ENCODE measurements around the gene TBC1D30. TPM values are rescaled to one million over a fixed set of nuclear protein-coding genes. Genes with fewer than 3 reads are reported as not detected.
"Not testable (repeated sequence)": the region's sequence is repeated elsewhere in the genome, so short reads cannot be mapped to it uniquely, and the experiment has no call there.

Gene TBC1D30
- total RNA-seq, 4 donors from 2014 or later, result 0.35 to 6.7 (median 2.5) TPM

DNA sequence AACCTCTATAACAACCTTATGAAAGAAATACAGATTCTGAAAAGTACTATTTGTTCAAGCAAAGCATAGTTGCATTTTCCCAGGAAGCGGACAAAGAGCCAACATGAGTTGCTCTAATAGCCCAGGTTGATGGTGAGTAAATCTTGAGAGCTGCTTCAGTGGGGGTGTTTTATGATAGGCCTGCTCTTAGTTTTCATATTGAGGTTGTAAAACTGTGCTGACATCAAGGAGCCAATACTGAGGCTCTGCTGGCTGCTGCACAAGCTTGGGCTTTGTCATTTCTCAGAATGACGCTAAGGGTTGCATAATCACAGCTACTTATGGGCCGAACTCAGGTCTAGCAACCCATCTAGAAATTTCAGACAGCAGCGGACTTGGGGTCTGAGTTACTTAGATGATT is 11.5 kb downstream of the TBC1D30 start:
- WGBS, 2 donors (ENCODE audit: low coverage in 1 of 2), result 93 to 100% methylated on average over 1 to 3 of the region's 4 CpGs
- Histone ChIP-seq H3K4me1 (no peaks in the 10 kb centered on the region), H3K27ac (no peak overlapping the region), H3K4me3 (no peak overlapping the region), H3K27me3 (no peaks in the 10 kb centered on the region), H3K36me3 (no peaks in the 10 kb centered on the region), H3K9me3 (peaks cover 0 to 10% (median 0%) of the 10 kb centered on the region in 3 donors)
- ATAC-seq, result no peak
- no peak for TF ChIP-seq POLR2A (IDR thresholded peaks at IDR 0.05)
- TF ChIP-seq, protein P1, sequence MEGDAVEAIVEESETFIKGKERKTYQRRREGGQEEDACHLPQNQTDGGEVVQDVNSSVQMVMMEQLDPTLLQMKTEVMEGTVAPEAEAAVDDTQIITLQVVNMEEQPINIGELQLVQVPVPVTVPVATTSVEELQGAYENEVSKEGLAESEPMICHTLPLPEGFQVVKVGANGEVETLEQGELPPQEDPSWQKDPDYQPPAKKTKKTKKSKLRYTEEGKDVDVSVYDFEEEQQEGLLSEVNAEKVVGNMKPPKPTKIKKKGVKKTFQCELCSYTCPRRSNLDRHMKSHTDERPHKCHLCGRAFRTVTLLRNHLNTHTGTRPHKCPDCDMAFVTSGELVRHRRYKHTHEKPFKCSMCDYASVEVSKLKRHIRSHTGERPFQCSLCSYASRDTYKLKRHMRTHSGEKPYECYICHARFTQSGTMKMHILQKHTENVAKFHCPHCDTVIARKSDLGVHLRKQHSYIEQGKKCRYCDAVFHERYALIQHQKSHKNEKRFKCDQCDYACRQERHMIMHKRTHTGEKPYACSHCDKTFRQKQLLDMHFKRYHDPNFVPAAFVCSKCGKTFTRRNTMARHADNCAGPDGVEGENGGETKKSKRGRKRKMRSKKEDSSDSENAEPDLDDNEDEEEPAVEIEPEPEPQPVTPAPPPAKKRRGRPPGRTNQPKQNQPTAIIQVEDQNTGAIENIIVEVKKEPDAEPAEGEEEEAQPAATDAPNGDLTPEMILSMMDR (IDR thresholded peaks at IDR 0.05), result no peak
- TF ChIP-seq POLR2AphosphoS5 (IDR thresholded peaks at IDR 0.05), result no peak
- TF ChIP-seq EP300 (IDR thresholded peaks at IDR 0.05), result no peak

DNA sequence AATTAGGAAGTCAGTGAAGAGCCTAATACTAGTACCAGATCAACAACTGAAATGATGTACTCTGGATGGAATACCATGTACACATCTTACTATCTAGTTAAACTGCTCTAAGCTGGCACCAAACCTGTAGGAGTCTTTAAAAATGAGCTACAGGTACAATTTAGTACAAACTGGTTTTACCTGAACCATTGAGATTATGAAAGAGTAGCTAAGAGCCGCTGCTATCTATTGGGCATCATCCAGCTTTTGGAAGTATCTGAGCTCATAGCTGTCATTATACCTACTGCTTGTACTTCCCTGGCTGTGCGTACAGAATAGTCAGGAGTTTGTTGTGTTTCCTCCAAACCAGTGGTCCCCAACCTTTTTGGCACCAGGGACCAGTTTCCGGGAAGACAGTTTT is 12.4 kb downstream of the TBC1D30 start:
- H3K4me1 ChIP-seq, result no peaks in the 10 kb centered on the region
- no peaks in the 10 kb centered on the region for H3K36me3 ChIP-seq
- no peak overlapping the region for H3K27ac ChIP-seq
- 88 to 90% methylated on average over 3 of the region's 3 CpGs for WGBS, 2 donors (ENCODE audit: low coverage in 1 of 2)
- H3K27me3 ChIP-seq, result no peaks in the 10 kb centered on the region
- H3K9me3 ChIP-seq, result peaks cover 0 to 10% (median 0%) of the 10 kb centered on the region in 3 donors
- ATAC-seq, result no peak
- TF ChIP-seq, protein P1 (IDR thresholded peaks at IDR 0.05), result no peak
- TF ChIP-seq POLR2A (IDR thresholded peaks at IDR 0.05) (no peak), POLR2AphosphoS5 (IDR thresholded peaks at IDR 0.05) (no peak), EP300 (IDR thresholded peaks at IDR 0.05) (no peak)
- H3K4me3 ChIP-seq, result no peak overlapping the region

DNA sequence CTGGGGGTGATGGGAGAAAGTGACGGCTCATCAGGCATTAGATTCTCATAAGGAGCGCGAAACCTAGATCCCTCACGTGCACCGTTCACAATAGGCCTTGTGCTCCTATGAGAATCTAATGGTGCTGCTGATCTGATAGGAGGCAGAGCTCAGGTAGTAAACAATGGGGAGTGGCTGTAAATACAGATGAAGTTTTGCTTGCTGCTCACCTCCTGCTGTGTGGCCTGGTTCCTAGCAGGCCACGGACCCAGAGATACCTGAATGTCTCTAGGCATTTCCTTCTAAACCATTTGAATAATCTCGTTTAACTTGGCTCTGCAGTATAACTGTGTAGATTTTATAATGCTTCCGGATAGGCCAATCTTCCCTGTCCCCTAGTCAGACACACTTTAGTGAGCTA is 13.0 kb downstream of the TBC1D30 start:
- no peak for ATAC-seq
- Histone ChIP-seq H3K36me3 (no peaks in the 10 kb centered on the region), H3K4me3 (no peak overlapping the region), H3K27me3 (no peaks in the 10 kb centered on the region), H3K9me3 (peaks cover 0 to 5% (median 0%) of the 10 kb centered on the region in 3 donors), H3K4me1 (no peaks in the 10 kb centered on the region), H3K27ac (no peak overlapping the region)
- 90 to 94% methylated on average over 5 to 8 of the region's 8 CpGs for WGBS, 2 donors (ENCODE audit: low coverage in 1 of 2)
- TF ChIP-seq POLR2A (IDR thresholded peaks at IDR 0.05), result no peak

DNA sequence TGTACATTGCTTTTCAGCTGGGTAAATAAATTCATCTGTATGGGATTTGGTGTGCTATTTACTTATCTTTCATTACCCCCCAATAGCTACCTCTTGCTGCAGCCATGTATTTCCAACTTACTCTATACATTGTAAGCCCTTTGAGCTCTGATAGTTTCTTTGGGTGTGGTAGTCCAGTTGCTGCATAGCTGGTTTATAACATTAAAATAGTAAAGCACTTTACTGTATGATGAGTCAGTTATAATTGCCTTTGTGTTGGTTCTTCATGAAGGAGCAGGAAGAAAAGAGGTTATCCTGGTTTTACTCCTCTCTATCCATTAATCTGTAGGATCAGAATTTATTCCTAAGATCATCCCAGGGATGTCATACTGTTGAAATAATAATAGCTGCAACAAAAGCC is 15.7 kb downstream of the TBC1D30 start:
- no peak overlapping the region for H3K27ac ChIP-seq
- TF ChIP-seq, protein P1 (IDR thresholded peaks at IDR 0.05), result no peak
- TF ChIP-seq POLR2A (IDR thresholded peaks at IDR 0.05), result no peak
- TF ChIP-seq POLR2AphosphoS5 (IDR thresholded peaks at IDR 0.05), result no peak
- no peak for TF ChIP-seq EP300 (IDR thresholded peaks at IDR 0.05)
- H3K4me1 ChIP-seq, result no peaks in the 10 kb centered on the region
- H3K27me3 ChIP-seq, result no peaks in the 10 kb centered on the region
- H3K36me3 ChIP-seq, result peaks cover 0 to 4% of the 10 kb centered on the region in 2 donors
- no peaks in the 10 kb centered on the region for H3K9me3 ChIP-seq
- no peak for ATAC-seq
- no peak overlapping the region for H3K4me3 ChIP-seq

DNA sequence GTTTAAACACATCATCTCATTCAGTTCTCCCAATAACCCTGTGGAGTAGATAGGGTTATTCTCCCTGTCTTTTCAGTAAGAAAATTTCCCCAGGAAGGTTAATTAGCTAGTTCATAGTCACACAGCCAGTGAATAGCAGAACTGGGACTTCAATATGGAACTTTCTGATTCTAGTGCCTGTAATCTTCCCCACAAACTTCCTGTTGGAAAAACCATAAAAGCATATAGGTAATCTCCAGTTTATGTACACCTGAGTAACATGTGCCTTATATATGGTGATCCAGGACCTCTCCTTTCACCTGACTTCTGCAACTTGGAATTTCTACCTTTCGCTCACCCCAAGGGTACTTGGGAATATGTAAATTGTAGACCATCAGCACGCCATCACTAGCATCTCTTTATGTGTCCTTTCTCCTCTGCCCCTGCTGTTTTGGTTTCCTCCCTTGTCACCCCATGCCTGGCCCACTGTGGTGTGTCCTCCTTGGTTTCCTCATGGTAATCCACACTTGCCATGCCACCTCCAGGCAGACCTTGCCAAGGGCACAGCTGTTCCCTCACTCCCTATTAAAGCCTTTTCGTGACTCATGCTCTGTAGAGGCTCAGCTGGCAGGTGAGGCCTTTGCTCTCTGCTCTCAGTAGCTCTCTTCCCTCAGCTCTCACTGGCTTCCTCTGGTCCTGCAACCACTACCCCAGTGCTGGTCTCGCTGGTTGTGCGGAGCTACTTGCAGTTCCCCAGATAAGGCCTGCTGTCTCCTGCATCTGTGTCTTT is 16.7 kb downstream of the TBC1D30 start:
- 86 to 100% methylated on average over 3 to 4 of the region's 5 CpGs for WGBS, 2 donors (ENCODE audit: low coverage in 1 of 2)
- Histone ChIP-seq H3K4me1 (no peaks in the 10 kb centered on the region), H3K36me3 (peaks cover 0 to 4% of the 10 kb centered on the region in 2 donors), H3K4me3 (no peak overlapping the region), H3K9me3 (no peaks in the 10 kb centered on the region), H3K27me3 (no peaks in the 10 kb centered on the region), H3K27ac (no peak overlapping the region)
- TF ChIP-seq EP300 (IDR thresholded peaks at IDR 0.05) (no peak), POLR2A (IDR thresholded peaks at IDR 0.05) (no peak), POLR2AphosphoS5 (IDR thresholded peaks at IDR 0.05) (no peak)
- TF ChIP-seq, protein P1 (IDR thresholded peaks at IDR 0.05), result no peak
- ATAC-seq, result no peak

DNA sequence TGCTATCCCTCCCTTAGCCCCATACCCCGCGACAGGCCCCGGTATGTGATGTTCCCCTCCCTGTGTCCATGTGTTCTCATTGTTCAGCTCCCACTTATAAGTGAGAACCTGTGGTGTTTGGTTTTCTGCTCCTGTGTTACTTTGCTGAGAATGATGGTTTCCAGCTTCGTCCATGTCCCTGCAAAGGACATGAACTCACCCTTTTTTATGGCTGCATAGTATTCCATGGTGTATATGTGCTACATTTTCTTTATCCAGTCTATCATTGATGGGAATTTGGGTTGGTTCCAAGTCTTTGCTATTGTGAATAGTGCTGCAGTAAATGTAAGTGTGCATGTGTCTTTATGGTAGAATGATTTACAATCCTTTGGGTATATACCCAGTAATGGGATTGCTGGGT is 24.0 kb downstream of the TBC1D30 start:
- not testable (repeated sequence) for H3K27me3 ChIP-seq, H3K4me3 ChIP-seq, H3K4me1 ChIP-seq, ATAC-seq, H3K27ac ChIP-seq, H3K36me3 ChIP-seq
- H3K9me3 ChIP-seq, result peaks cover 0 to 25% (median 0%) of the 10 kb centered on the region in 3 donors
- 85 to 96% methylated on average over 4 of the region's 4 CpGs for WGBS, 2 donors (ENCODE audit: low coverage in 1 of 2)

Data from gastroesophageal sphincter (tissue), 4 donors.